SKM-1 treated with dmso at 0.1 percent for 144 hours (cell line): ENCODE results near the gene ARHGAP15.

ENCODE experiments used
- DNase-seq: peaks from one replicate; lab custom pipeline; 2025; ENCODE audit not compliant: unreplicated experiment; lab: John Stamatoyannopoulos, UW

ARHGAP15 gene

GRCh38 chr2:143682436-143683055 is 553.3 kb downstream of the ARHGAP15 start:
- peak; percentile 12 for DNase-seq

GRCh38 chr2:143683977-143684376 is 554.8 kb downstream of the ARHGAP15 start:
- DNase-seq: no peak

DNA sequence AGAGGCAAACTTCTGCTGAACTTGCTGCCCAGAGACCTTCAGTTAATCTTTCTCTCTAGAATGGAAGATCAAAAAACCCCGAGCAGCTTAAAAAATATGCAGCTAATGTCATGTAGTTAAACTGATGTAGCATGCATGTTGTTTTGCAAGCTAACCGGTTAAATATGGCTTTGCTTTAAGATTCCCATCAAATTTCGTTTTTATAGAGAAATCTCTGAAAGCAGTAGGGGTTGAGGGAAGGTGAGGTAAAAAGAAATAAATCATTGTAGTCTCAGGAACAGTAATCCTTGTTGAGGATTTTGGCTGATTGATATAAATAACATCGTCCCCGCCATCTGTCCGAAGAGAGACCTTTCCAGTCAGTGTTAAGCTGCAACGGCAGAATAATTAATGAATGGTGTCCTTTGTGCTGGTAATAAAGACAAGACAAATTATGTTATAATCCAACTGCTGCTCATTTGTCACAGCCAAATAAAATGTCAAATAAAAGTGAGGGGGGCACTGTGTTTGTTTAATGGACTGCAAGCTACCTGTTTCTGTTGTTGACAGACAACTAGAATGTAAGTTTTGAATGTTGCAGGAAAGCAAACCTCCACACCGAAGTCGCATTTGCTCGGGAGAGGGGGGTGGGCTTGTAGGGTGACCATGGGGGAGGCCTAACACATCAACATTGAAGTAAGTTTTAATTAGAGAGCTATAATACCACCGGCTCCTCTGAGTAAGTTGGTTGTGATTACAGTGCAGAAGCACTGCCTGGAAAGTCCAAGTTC is 555.5 kb downstream of the ARHGAP15 start:
- no peak for DNase-seq

GRCh38 chr2:143685421-143686078 is 556.3 kb downstream of the ARHGAP15 start:
- DNase-seq: no peak

DNA sequence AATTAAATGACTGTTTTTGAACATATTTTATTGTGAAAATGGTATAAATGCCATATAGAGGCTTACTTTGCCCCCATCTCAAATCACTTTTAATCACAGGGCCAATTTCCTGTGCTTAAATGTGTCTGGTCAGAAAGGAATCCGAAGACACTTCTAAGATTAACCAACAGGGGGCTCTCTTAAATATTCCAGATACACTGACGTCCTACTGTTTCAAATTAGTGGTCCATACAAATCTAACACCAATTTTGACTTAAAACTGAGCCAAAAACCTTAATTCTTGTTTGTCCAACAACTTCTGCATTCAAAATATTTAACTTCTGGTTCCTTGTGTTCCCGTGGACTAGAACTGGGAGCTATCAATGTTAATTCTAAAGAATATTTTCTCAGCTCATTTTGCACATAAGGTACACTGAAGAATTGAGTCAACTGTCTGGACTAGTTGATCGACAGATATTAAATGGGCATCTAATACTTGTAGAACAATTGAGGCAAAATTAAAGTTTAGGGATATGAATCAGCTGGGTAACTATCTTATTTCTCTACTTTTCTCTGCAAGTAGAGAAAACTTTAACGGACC is 557.5 kb downstream of the ARHGAP15 start:
- peak; percentile 49 for DNase-seq

- no peak for DNase-seq
Observed at GRCh38 chr2:143688248-143688647, 559.0 kb downstream of the ARHGAP15 start.

GRCh38 chr2:143688815-143689214 is 559.6 kb downstream of the ARHGAP15 start:
- no peak for DNase-seq

- no peak for DNase-seq
Observed at GRCh38 chr2:143689541-143689940, 560.3 kb downstream of the ARHGAP15 start.

DNA sequence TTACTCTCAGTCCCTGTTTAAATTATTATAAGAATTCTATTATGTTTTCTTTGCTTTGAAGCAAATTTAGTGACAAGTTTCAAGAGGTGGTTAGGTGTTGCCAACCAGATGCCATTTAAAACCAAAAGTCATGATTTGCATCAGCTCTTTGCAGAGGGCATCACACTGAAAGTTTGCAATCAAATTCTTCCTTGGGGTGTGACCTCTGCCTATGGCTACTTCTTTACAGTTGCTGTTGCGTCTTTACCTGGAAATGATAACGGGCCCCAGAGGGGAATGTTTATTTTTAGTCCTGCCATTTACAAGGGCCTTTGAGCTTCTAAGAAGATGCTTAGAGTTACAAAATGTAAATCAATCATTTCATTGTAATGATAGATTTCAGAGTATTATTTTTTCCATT is 561.0 kb downstream of the ARHGAP15 start:
- DNase-seq: no peak

DNA sequence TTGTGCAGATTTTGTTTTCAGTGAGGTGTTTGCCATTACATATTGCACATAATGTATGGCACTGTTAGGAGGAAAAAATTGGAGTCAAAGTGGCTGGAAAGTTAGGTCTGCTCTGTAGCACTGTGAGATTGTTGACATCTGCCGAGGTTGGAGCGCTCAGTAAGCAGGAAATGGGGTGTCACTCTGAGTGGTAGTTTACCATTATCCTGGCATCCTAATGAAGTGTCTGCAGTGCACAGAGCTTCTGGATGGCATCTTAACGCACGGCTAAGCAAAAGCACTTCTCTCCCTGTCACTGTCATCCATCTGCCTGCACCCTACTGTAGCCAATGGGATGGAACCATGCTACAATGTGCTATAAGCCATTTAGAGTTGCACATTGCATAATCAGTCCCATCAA is 561.9 kb downstream of the ARHGAP15 start:
- DNase-seq: no peak

GRCh38 chr2:143692162-143692561 is 562.9 kb downstream of the ARHGAP15 start:
- DNase-seq: no peak

- DNase-seq: no peak
Observed at GRCh38 chr2:143692967-143693366, 563.7 kb downstream of the ARHGAP15 start.

GRCh38 chr2:143694335-143694734 is 565.1 kb downstream of the ARHGAP15 start:
- DNase-seq: no peak

DNA sequence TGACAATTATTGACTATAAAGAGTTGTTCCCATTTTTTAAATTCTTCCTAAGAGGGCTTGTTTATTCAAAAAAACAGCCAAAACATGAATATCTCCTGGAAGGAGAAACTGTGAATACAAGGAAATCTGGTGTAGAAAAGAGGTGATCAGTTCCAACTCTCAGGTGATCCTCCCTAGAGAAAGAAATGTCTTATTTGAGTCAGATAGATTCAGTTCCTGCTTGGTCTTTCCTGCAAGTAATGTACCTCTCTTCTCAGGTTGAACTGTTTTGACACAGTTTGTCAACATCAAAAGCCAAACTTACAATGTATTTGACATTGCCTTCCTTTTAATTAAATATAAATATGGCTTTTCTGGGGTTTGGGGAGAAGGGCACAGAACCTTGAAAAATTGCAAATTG is 567.4 kb downstream of the ARHGAP15 start:
- DNase-seq: no peak

GRCh38 chr2:143697744-143698143 is 568.5 kb downstream of the ARHGAP15 start:
- no peak for DNase-seq

DNA sequence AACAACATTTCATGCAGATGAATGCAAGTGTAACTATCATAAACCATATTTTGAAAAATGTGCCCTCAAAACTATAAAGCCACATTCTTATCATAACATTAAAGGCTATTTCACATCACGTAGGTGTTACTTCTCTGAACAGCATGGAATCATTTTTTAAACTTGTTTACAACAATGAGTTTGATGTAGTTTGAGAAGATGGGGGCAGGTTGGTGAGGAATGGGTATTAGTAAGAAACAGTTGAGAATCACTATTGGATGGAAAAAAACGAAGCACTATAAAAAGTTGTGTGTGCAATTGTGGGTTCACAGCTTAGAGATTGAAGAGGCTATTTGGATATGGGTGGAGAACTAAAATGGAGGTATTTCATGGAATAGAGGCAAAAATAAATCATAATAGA is 569.1 kb downstream of the ARHGAP15 start:
- DNase-seq: no peak

DNA sequence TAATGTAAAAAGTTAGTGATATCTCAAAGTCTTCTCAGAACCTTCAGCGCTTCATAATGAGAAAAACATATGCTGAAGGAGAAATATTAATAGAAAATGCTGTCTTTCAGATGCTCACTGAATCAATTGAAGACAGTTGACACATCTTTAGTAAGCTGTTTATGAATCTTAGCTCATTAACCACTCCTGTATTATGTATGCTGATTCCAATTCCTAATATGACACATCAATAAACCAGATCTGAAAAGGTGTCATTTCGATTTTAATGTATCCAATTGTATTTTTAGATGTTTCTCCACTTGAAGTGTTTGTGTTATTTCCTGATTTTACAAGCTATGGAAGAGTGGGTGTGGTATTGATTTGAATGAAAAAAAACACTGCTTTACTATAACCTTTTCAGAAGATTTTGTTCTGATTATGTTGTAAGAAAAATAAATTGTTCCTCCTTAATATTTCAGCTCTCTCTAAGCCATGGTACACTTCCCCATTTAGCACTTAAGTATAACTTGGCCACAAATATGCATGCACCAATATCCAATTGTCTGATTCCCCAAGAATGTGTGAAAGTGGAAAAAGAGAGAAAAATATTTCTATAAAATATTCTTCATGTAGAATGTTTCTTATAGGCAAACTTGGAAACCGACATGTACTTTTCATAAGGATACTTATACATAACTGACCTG is 569.8 kb downstream of the ARHGAP15 start:
- no peak for DNase-seq

GRCh38 chr2:143700865-143701264 is 571.6 kb downstream of the ARHGAP15 start:
- no peak for DNase-seq

GRCh38 chr2:143701785-143702184 is 572.6 kb downstream of the ARHGAP15 start:
- DNase-seq: no peak

DNA sequence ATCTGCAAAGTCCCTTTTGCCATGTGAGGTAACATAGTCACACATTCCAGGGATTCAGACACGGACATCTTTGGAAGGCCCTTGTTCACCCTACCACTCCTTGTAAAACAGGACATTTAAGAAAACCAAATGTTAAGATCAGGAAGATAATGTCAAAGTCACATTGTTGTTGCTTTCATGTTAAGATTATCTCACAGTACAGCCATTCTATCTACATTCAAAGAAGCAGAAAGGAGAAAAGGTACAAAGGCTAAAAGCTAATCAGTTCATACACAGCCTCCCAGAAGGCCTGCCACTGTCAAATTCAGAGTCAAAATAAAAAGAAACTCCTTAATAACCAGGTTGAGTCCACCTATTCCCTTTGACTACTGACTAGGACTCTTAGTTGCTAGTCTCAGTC is 573.7 kb downstream of the ARHGAP15 start:
- DNase-seq: no peak

GRCh38 chr2:143704451-143705106 is 575.4 kb downstream of the ARHGAP15 start:
- no peak for DNase-seq
